ENCODE measurements around the gene GNB1. TPM values are rescaled to one million over a fixed set of nuclear protein-coding genes. Genes with fewer than 3 reads are reported as not detected.
A peak's percentile ranks its signal among the peaks of the same experiment; 100 is the strongest.

Gene GNB1
- total and polyA plus RNA-seq, 5 donors, result 73.7 to 205 (median 172) TPM

- DNase-seq (peak; percentile 2 to 42 (median 27)), ATAC-seq (no peak)
- no peak overlapping the region for H3K4me3 ChIP-seq (ENCODE audit: low read length)
Observed at GRCh38 chr1:1929102-1929638, 38.3 kb upstream of the GNB1 start.

GRCh38 chr1:1928231-1929101, 37.6 kb upstream of the GNB1 start:
- Histone ChIP-seq H3K27me3 (ENCODE audit: control insufficient read depth, insufficient read depth) (no peaks in the 10 kb centered on the region), H3K4me1 (ENCODE audit: control insufficient read depth, insufficient read depth, low read length) (no peaks in the 10 kb centered on the region), H3K27ac (ENCODE audit: low read length) (no peak overlapping the region), H3K4me3 (ENCODE audit: low read length) (no peak overlapping the region), H3K9me3 (ENCODE audit: control insufficient read depth, low read length) (no peaks in the 10 kb centered on the region)
- ATAC-seq (peak in 1 of 2 donors; percentile 10), DNase-seq (peak in 2 of 3 donors; percentile 35 to 44)
- intact Hi-C loops (cut with DNase I), result no loop called here
- WGBS, result 63% methylated on average over 33 of the region's 34 CpGs

More at GRCh38 chr1:1929102-1929638, 38.3 kb upstream of the GNB1 start:
- H3K4me1 ChIP-seq (ENCODE audit: control insufficient read depth, insufficient read depth, low read length), result no peaks in the 10 kb centered on the region
- intact Hi-C loops (cut with DNase I), result no loop called here
- no peaks in the 10 kb centered on the region for H3K27me3 ChIP-seq (ENCODE audit: control insufficient read depth, insufficient read depth)
- H3K27ac ChIP-seq (ENCODE audit: low read length), result no peak overlapping the region
- no peaks in the 10 kb centered on the region for H3K9me3 ChIP-seq (ENCODE audit: control insufficient read depth, low read length)
- 64% methylated on average over 10 of the region's 10 CpGs for WGBS

GRCh38 chr1:1927751-1928150, 36.9 kb upstream of the GNB1 start:
- H3K9me3 ChIP-seq (ENCODE audit: control insufficient read depth, low read length), result no peaks in the 10 kb centered on the region
- ATAC-seq (peak in 1 of 2 donors; percentile 15), DNase-seq (peak in 2 of 3 donors; percentile 27 to 61)
- 74% methylated on average over 25 of the region's 25 CpGs for WGBS
- H3K4me3 ChIP-seq (ENCODE audit: low read length), result no peak overlapping the region
- H3K27me3 ChIP-seq (ENCODE audit: control insufficient read depth, insufficient read depth), result no peaks in the 10 kb centered on the region
- no peaks in the 10 kb centered on the region for H3K4me1 ChIP-seq (ENCODE audit: control insufficient read depth, insufficient read depth, low read length)
- intact Hi-C loops (cut with DNase I), result no loop called here
- H3K27ac ChIP-seq (ENCODE audit: low read length), result no peak overlapping the region

- H3K4me3 ChIP-seq (ENCODE audit: low read length), result no peak overlapping the region
- intact Hi-C loops (cut with DNase I), result no loop called here
- H3K4me1 ChIP-seq (ENCODE audit: control insufficient read depth, insufficient read depth, low read length), result no peaks in the 10 kb centered on the region
- WGBS, result 79% methylated on average over 21 of the region's 21 CpGs
- no peak overlapping the region for H3K27ac ChIP-seq (ENCODE audit: low read length)
- no peaks in the 10 kb centered on the region for H3K9me3 ChIP-seq (ENCODE audit: control insufficient read depth, low read length)
- ATAC-seq, result no peak
- H3K27me3 ChIP-seq (ENCODE audit: control insufficient read depth, insufficient read depth), result no peaks in the 10 kb centered on the region
- DNase-seq, result peak in 2 of 3 donors; percentile 31 to 56
Observed at GRCh38 chr1:1926886-1927660, 36.2 kb upstream of the GNB1 start.

- H3K4me3 ChIP-seq (ENCODE audit: low read length), result no peak overlapping the region
- DNase-seq (peak in 2 of 3 donors; percentile 20 to 60), ATAC-seq (no peak)
- H3K27me3 ChIP-seq (ENCODE audit: control insufficient read depth, insufficient read depth), result no peaks in the 10 kb centered on the region
- no peaks in the 10 kb centered on the region for H3K4me1 ChIP-seq (ENCODE audit: control insufficient read depth, insufficient read depth, low read length)
- no peak overlapping the region for H3K27ac ChIP-seq (ENCODE audit: low read length)
- intact Hi-C loops (cut with DNase I), result no loop called here
- no peaks in the 10 kb centered on the region for H3K9me3 ChIP-seq (ENCODE audit: control insufficient read depth, low read length)
- 81% methylated on average over 26 of the region's 26 CpGs for WGBS
Observed at GRCh38 chr1:1926346-1926811, 35.5 kb upstream of the GNB1 start.

GRCh38 chr1:1925437-1926345, 34.8 kb upstream of the GNB1 start:
- Histone ChIP-seq H3K27me3 (ENCODE audit: control insufficient read depth, insufficient read depth) (no peaks in the 10 kb centered on the region), H3K4me1 (ENCODE audit: control insufficient read depth, insufficient read depth, low read length) (no peaks in the 10 kb centered on the region), H3K9me3 (ENCODE audit: control insufficient read depth, low read length) (no peaks in the 10 kb centered on the region), H3K27ac (ENCODE audit: low read length) (no peak overlapping the region), H3K4me3 (ENCODE audit: low read length) (no peak overlapping the region)
- 81% methylated on average over 27 of the region's 27 CpGs for WGBS
- ATAC-seq, result no peak
- intact Hi-C loops (cut with DNase I), result no loop called here
- peak in 2 of 3 donors; percentile 39 to 41 for DNase-seq

- H3K4me1 ChIP-seq (ENCODE audit: control insufficient read depth, insufficient read depth, low read length), result no peaks in the 10 kb centered on the region
- DNase-seq (peak in 1 of 3 donors; percentile 35), ATAC-seq (no peak)
- no peak overlapping the region for H3K27ac ChIP-seq (ENCODE audit: low read length)
- WGBS, result 91% methylated on average over 21 of the region's 21 CpGs
- intact Hi-C loops (cut with DNase I), result no loop called here
- H3K4me3 ChIP-seq (ENCODE audit: low read length), result no peak overlapping the region
- H3K9me3 ChIP-seq (ENCODE audit: control insufficient read depth, low read length), result no peaks in the 10 kb centered on the region
- no peaks in the 10 kb centered on the region for H3K27me3 ChIP-seq (ENCODE audit: control insufficient read depth, insufficient read depth)
Observed at GRCh38 chr1:1924849-1925248, 34.0 kb upstream of the GNB1 start.

- Histone ChIP-seq H3K9me3 (ENCODE audit: control insufficient read depth, low read length) (no peaks in the 10 kb centered on the region), H3K27ac (ENCODE audit: low read length) (no peak overlapping the region), H3K27me3 (ENCODE audit: control insufficient read depth, insufficient read depth) (no peaks in the 10 kb centered on the region), H3K4me3 (ENCODE audit: low read length) (no peak overlapping the region), H3K4me1 (ENCODE audit: control insufficient read depth, insufficient read depth, low read length) (no peaks in the 10 kb centered on the region)
- peak in 1 of 3 donors; percentile 29 for DNase-seq
- intact Hi-C loops (cut with DNase I), result no loop called here
- WGBS, result 41% methylated on average over 18 of the region's 18 CpGs
- ATAC-seq, result no peak
Observed at GRCh38 chr1:1924386-1924785, 33.5 kb upstream of the GNB1 start.

- DNase-seq, result peak in 2 of 3 donors; percentile 52
- WGBS, result 66% methylated on average over 29 of the region's 29 CpGs
- Histone ChIP-seq H3K4me1 (ENCODE audit: control insufficient read depth, insufficient read depth, low read length) (no peaks in the 10 kb centered on the region), H3K4me3 (ENCODE audit: low read length) (no peak overlapping the region), H3K9me3 (ENCODE audit: control insufficient read depth, low read length) (no peaks in the 10 kb centered on the region), H3K27ac (ENCODE audit: low read length) (no peak overlapping the region), H3K27me3 (ENCODE audit: control insufficient read depth, insufficient read depth) (no peaks in the 10 kb centered on the region)
- no peak for ATAC-seq
- intact Hi-C loops (cut with DNase I), result no loop called here
Observed at GRCh38 chr1:1922956-1923833, 32.3 kb upstream of the GNB1 start.

- WGBS, result 73% methylated on average over 6 of the region's 6 CpGs
- Histone ChIP-seq H3K9me3 (ENCODE audit: control insufficient read depth, low read length) (no peaks in the 10 kb centered on the region), H3K27ac (ENCODE audit: low read length) (no peak overlapping the region), H3K4me1 (ENCODE audit: control insufficient read depth, insufficient read depth, low read length) (no peaks in the 10 kb centered on the region), H3K4me3 (ENCODE audit: low read length) (no peak overlapping the region), H3K27me3 (ENCODE audit: control insufficient read depth, insufficient read depth) (no peaks in the 10 kb centered on the region)
- intact Hi-C loops (cut with DNase I), result no loop called here
- peak in 2 of 3 donors; percentile 21 to 49 for DNase-seq
- no peak for ATAC-seq
Observed at GRCh38 chr1:1922702-1922955, 31.7 kb upstream of the GNB1 start.

Measured in right cardiac atrium (tissue), 5 donors.